ENCODE data around the gene OR4F15.

GRCh38 chr15:101810456-101810855 is 1.5 kb upstream of the OR4F15 start:
- TF ChIP-seq GATA2 (IDR thresholded peaks at IDR 0.05; ENCODE audit: low read depth, low read length) (no peak), GATA3 (IDR thresholded peaks at IDR 0.05; ENCODE audit: low read depth, low read length) (no peak)
